HCT116 (cell line): ENCODE data around the gene SEC61A1. TPM values are rescaled to one million over a fixed set of nuclear protein-coding genes. Genes with fewer than 3 reads are reported as not detected.

Experiments
- ATAC-seq: fragments of 200-7000 bp; cut with Tn5 transposase; 2 replicates; pipeline ENCODE4 v1.9.1; 2020; ENCODE audit warnings: mild to moderate bottlenecking, moderate library complexity
- BruUV-seq: library from RNA; stranded (reverse); fragments of 400-500 nt; replicated peaks from 2 replicates; lab custom pipeline; 2021; lab: Mats Ljungman, UMichigan
- CTCF ChIA-PET: fragments of 300-600 bp; sonication (Branson Sonifier 250); formaldehyde crosslinking; loops from one replicate; lab custom pipeline; 2021; ENCODE audit warnings: antibody characterized with exemption; lab: Charles Lee
- POLR2A ChIA-PET: fragments of 300-600, 350-600 bp; sonication (Branson Sonifier 250); formaldehyde crosslinking; loops from one replicate; lab custom pipeline; 2021; ENCODE audit warnings: antibody characterized with exemption; lab: Charles Lee
- RAD21 ChIA-PET, 2 experiments: fragments of 300-600 bp; sonication (Branson Sonifier 250); formaldehyde crosslinking; loops; one replicate each; lab custom pipeline; 2023; ENCODE audit warnings: low total read pairs in 2 of 2; ENCODE audit not compliant: uncharacterized antibody in 2 of 2, unreplicated experiment in 2 of 2, low non-redundant PET in 1 of 2; lab: Charles Lee
- DNase-seq: peaks from one replicate; pipeline ENCODE4 v3.0.0-alpha.2; 2010; ENCODE audit warnings: low read depth, low spot score
- H2AFZ ChIP-seq: fragments of 200-600 bp; shearing (Covaris generic), sonication (generic); 2 replicates; pipeline ENCODE4 v1.6.1; 2017; ENCODE audit warnings: low read depth, mixed run types, mixed read lengths, antibody characterized with exemption, low read length; ENCODE audit not compliant: poor library complexity, severe bottlenecking
- H3K27ac ChIP-seq: 2 replicates; pipeline ENCODE4 v1.5.1; 2012; ENCODE audit warnings: low read depth, low read length
- H3K27me3 ChIP-seq: fragments of 200-600 bp; sonication (generic); 2 replicates; pipeline ENCODE4 v1.6.1; 2016; ENCODE audit warnings: mixed run types, low read length, mixed read lengths; ENCODE audit not compliant: insufficient read depth
- H3K36me3 ChIP-seq, 2 experiments: fragments of 200-500 bp in 1 of 2; fragments of 200-600 bp in 1 of 2; sonication (Bioruptor generic) in 1 of 2; sonication (generic) in 1 of 2; 2 replicates each; pipeline versions ENCODE4 v1.5.1 to v1.6.1; 2014 to 2016; ENCODE audit warnings: low read length in 2 of 2, inconsistent platforms in 1 of 2, mixed read lengths in 1 of 2, mixed run types in 1 of 2; ENCODE audit not compliant: insufficient read depth in 2 of 2, control insufficient read depth in 1 of 2
- H3K4me1 ChIP-seq, 2 experiments: fragments of 200-600 bp in 1 of 2; sonication (generic) in 1 of 2; 2 replicates each; pipeline versions ENCODE4 v1.5.1 to v1.6.1; 2012 to 2017; ENCODE audit warnings: low read length in 2 of 2, inconsistent platforms in 1 of 2, mild to moderate bottlenecking in 1 of 2, mixed read lengths in 1 of 2, mixed run types in 1 of 2, moderate library complexity in 1 of 2; ENCODE audit not compliant: insufficient read depth in 2 of 2, control insufficient read depth in 1 of 2
- H3K4me2 ChIP-seq: fragments of 200-600 bp; sonication (generic); 2 replicates; pipeline ENCODE4 v1.6.1; 2017; ENCODE audit warnings: mixed run types, low read length, mixed read lengths
- H3K4me3 ChIP-seq, 2 experiments: fragments of 200-600 bp in 1 of 2; sonication (generic) in 1 of 2; replicated peaks in 1 of 2; 2 replicates each; pipeline ENCODE4 v1.5.1; 2011 to 2016; ENCODE audit warnings: low read length in 2 of 2, control low read depth in 1 of 2, low read depth in 1 of 2, mild to moderate bottlenecking in 1 of 2, mixed read lengths in 1 of 2, mixed run types in 1 of 2
- H3K79me2 ChIP-seq: fragments of 200-600 bp; sonication (generic); 2 replicates; pipeline ENCODE4 v1.6.1; 2017; ENCODE audit warnings: mild to moderate bottlenecking, mixed run types, low read length, moderate library complexity, mixed read lengths; ENCODE audit not compliant: insufficient read depth
- H3K9ac ChIP-seq: fragments of 200-600 bp; sonication (generic); 2 replicates; pipeline ENCODE4 v1.6.1; 2016; ENCODE audit warnings: low read length, mixed read lengths
- H3K9me2 ChIP-seq: fragments of 200-600 bp; sonication (generic), shearing (Covaris generic); 2 replicates; pipeline ENCODE4 v1.6.1; 2017; ENCODE audit warnings: mixed run types, mild to moderate bottlenecking, moderate library complexity; ENCODE audit not compliant: insufficient read depth
- H3K9me3 ChIP-seq, 2 experiments: fragments of 200-500 bp in 1 of 2; fragments of 200-600 bp in 1 of 2; sonication (Bioruptor generic) in 1 of 2; sonication (generic) in 1 of 2; 2 replicates each; pipeline ENCODE4 v1.6.1; 2014 to 2017; ENCODE audit warnings: low read length in 2 of 2, mixed read lengths in 2 of 2, inconsistent platforms in 1 of 2, low read depth in 1 of 2, mild to moderate bottlenecking in 1 of 2, mixed run types in 1 of 2, moderate library complexity in 1 of 2; ENCODE audit not compliant: control insufficient read depth in 1 of 2, insufficient read depth in 1 of 2
- H4K20me1 ChIP-seq: fragments of 200-600 bp; sonication (generic), shearing (Covaris generic); 2 replicates; pipeline ENCODE4 v1.6.1; 2017; ENCODE audit warnings: mixed run types, mild to moderate bottlenecking, moderate library complexity; ENCODE audit not compliant: insufficient read depth
- CBX3 ChIP-seq: IDR thresholded peaks from 2 replicates; pipeline ENCODE4 v1.6.1; 2012; ENCODE audit warnings: low read depth
- CEBPB ChIP-seq: IDR thresholded peaks from 2 replicates; pipeline ENCODE4 v1.6.1; 2012; ENCODE audit warnings: low read depth
- FOSL1 ChIP-seq: IDR thresholded peaks from 2 replicates; pipeline ENCODE4 v1.6.1; 2012; ENCODE audit warnings: low read depth
- JUND ChIP-seq: IDR thresholded peaks from 2 replicates; pipeline ENCODE4 v1.6.1; 2012
- POLR2AphosphoS5 ChIP-seq: IDR thresholded peaks from 2 replicates; pipeline ENCODE4 v1.6.1; 2011; ENCODE audit warnings: mild to moderate bottlenecking, low read depth, low read length, moderate library complexity
- TCF7L2 ChIP-seq: IDR thresholded peaks from 2 replicates; pipeline ENCODE4 v1.7.0; 2011; ENCODE audit warnings: borderline replicate concordance, inconsistent platforms; ENCODE audit not compliant: insufficient read depth, insufficient read length; ENCODE audit errors: extremely low read depth
- intact Hi-C: fragments of 100-400 bp; cut with micrococcal nuclease; formaldehyde crosslinking; loops from 2 replicates; pipeline ENCODE4 v1.10.0; 2022
- total RNA-seq: library from RNA; stranded (reverse); gene quantifications from one replicate; pipeline ENCODE4 v1.2.1, GENCODE V29; 2021; ENCODE audit not compliant: unreplicated experiment
- TF ChIP-seq, protein P1 (sequence below): IDR thresholded peaks from 2 replicates; pipeline ENCODE4 v1.6.1; 2012
- TF ChIP-seq, protein P2 (sequence below): IDR thresholded peaks from 2 replicates; pipeline ENCODE4 v1.6.1; 2012
- TF ChIP-seq, protein P3 (sequence below): IDR thresholded peaks from 2 replicates; pipeline ENCODE4 v1.6.1; 2011; ENCODE audit warnings: mild to moderate bottlenecking, low read length, moderate library complexity; ENCODE audit not compliant: insufficient replicate concordance; ENCODE audit errors: extremely low read depth
- TF ChIP-seq, protein P4 (sequence below), 3 experiments: fragments of 200-600 bp in 1 of 3; sonication (generic) in 1 of 3; IDR thresholded peaks in 2 of 3; conservative IDR thresholded peaks in 1 of 3; 2 replicates each; pipeline ENCODE4 v1.5.1; 2012 to 2017; ENCODE audit warnings: low read depth in 2 of 3, low read length in 2 of 3, antibody characterized with exemption in 1 of 3, borderline replicate concordance in 1 of 3, control low read depth in 1 of 3, mild to moderate bottlenecking in 1 of 3, mixed read lengths in 1 of 3, mixed run types in 1 of 3, moderate library complexity in 1 of 3; ENCODE audit not compliant: insufficient read depth in 1 of 3

Gene SEC61A1
- total RNA-seq, 1 experiment from 2014 or later: 176 TPM

DNA sequence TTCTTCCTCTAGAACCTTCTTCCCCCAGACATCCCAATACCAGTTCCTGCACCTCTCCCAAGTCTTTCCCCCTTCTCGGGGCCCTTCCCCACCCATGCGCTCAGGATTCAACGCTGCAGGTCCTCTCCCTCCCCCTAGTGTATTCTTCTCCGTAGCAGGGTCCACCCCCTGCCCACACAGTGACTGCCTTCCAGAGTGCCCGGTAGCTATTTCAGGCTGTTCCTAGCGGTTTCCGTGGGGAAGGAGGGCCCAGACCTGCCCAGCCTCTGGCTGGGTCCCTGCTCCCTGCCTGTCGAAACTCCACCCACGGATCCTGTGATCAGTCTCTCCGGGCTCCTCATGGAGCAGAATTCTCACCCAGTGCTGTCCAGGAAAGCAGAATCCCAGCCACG lies 45.2 kb upstream of the SEC61A1 start (continued):
- TF ChIP-seq, protein P1, sequence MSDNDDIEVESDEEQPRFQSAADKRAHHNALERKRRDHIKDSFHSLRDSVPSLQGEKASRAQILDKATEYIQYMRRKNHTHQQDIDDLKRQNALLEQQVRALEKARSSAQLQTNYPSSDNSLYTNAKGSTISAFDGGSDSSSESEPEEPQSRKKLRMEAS: no peak

DNA sequence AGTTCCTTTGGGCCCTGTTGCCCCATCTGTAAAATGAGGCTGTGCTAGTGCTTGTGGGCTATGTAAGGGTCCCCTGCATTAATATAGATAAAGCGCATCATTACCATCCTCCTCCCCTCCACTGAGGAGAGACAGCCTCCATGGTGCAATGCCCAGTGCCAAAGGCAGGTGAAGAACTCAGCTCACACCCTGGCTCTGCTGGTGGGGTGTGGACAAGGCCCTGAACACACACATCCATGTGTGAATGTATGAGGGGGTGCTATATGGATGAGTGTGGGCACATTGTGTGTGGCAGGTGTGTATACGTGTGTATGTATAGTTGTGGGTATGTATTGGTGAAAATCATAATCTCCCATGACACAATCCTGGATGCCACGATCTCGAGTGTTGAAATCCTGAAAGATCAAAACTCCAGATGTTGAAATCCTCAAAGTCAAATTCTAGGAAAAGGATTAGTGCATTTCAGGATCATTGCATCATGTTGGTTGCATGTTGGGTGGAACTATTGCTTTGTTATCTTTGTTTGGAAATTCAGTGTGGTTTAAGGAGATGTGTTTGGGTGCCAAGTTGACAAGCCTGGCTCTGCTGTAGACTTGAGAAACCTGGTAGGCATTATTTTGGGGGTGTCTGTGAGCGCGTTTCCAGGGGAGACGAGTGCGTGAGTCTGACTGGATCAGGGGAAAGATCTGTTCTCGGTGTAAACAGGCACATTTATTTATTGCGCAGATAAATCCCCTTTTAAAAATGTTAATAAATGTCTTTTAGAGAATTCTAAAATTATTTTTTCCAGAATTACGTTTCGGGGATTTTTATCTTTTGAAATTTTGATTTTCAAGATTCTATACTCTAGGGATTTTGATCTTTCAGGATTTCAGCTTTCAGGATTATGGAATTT lies 42.0 kb upstream of the SEC61A1 start:
- POLR2A ChIA-PET: no interaction called here
- Histone ChIP-seq H3K4me2 (no peak overlapping the region), H3K9me3 (no peaks in the 10 kb centered on the region), H3K79me2 (no peaks in the 10 kb centered on the region), H3K4me3 (no peak overlapping the region), H3K27ac (no peak overlapping the region), H3K9ac (no peak overlapping the region), H4K20me1 (no peaks in the 10 kb centered on the region), H3K36me3 (no peaks in the 10 kb centered on the region), H2AFZ (no peak overlapping the region), H3K4me1 (peaks cover 4 to 9% of the 10 kb centered on the region in 2 experiments; a peak in 3 of 4 replicates), H3K9me2 (no peaks in the 10 kb centered on the region), H3K27me3 (no peaks in the 10 kb centered on the region)
- intact Hi-C loops: no loop called here
- RAD21 ChIA-PET: no interaction called here
- DNase-seq (no peak), ATAC-seq (no peak)
- no TSS peak for BruUV-seq
- TF ChIP-seq POLR2AphosphoS5 (no peak), CEBPB (peak; percentile 95)
- TF ChIP-seq, protein P1: peak; percentile 12; the same call in 1 of the 2 replicates
- TF ChIP-seq, protein P2, sequence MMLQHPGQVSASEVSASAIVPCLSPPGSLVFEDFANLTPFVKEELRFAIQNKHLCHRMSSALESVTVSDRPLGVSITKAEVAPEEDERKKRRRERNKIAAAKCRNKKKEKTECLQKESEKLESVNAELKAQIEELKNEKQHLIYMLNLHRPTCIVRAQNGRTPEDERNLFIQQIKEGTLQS: no peak
- CTCF ChIA-PET: no interaction called here

DNA sequence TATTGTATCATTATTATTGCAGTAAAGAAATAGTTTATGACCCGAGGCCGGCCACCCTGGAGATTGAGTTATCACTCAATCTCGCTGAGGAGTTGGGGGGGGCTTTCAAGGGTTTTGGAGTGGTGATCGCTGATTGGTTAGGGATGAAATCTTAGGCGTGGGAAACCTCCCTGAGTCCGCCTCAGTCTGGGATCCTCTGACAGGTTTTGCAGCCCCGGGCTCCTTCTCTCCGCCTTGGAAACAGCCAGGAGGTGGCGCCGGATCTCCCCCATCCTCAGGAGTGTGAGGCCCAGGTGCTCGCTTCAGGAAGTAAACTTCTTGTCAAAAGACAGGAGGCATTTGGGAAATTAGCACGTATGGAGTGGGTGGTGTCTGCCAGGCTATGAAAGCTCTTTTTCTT lies 41.1 kb upstream of the SEC61A1 start:
- H3K9me2 ChIP-seq: no peaks in the 10 kb centered on the region
- H4K20me1 ChIP-seq: no peaks in the 10 kb centered on the region
- peak; percentile 61 for DNase-seq
- peak overlapping the region; percentile 91 for H2AFZ ChIP-seq
- no peaks in the 10 kb centered on the region for H3K9me3 ChIP-seq
- ChIA-PET CTCF (no interaction called here), POLR2A (no interaction called here), RAD21 (no interaction called here)
- intact Hi-C loops: no loop called here
- peaks cover 4 to 9% of the 10 kb centered on the region in 2 experiments; a peak in 3 of 4 replicates for H3K4me1 ChIP-seq
- H3K27ac ChIP-seq: peak overlapping the region; percentile 35; the same call in 1 of the 2 replicates
- H3K36me3 ChIP-seq: no peaks in the 10 kb centered on the region
- no TSS peak for BruUV-seq
- peak; percentile 99 for ATAC-seq
- peak overlapping the region; percentile 43 for H3K4me2 ChIP-seq
- no peaks in the 10 kb centered on the region for H3K27me3 ChIP-seq
- H3K9ac ChIP-seq: no peak overlapping the region
- H3K4me3 ChIP-seq: peak overlapping the region in 1 of 2 experiments; percentile 11; a peak in 1 of 4 replicates
- no peaks in the 10 kb centered on the region for H3K79me2 ChIP-seq
- TF ChIP-seq CEBPB: no peak
- 0 out of 2 replicates have a peak, but pooled peaks have one; percentile 13 for TF ChIP-seq CBX3
- no peak for TF ChIP-seq POLR2AphosphoS5
- TF ChIP-seq, protein P3, sequence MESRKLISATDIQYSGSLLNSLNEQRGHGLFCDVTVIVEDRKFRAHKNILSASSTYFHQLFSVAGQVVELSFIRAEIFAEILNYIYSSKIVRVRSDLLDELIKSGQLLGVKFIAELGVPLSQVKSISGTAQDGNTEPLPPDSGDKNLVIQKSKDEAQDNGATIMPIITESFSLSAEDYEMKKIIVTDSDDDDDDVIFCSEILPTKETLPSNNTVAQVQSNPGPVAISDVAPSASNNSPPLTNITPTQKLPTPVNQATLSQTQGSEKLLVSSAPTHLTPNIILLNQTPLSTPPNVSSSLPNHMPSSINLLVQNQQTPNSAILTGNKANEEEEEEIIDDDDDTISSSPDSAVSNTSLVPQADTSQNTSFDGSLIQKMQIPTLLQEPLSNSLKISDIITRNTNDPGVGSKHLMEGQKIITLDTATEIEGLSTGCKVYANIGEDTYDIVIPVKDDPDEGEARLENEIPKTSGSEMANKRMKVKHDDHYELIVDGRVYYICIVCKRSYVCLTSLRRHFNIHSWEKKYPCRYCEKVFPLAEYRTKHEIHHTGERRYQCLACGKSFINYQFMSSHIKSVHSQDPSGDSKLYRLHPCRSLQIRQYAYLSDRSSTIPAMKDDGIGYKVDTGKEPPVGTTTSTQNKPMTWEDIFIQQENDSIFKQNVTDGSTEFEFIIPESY: no peak
- TF ChIP-seq FOSL1: no peak
- TF ChIP-seq, protein P4, sequence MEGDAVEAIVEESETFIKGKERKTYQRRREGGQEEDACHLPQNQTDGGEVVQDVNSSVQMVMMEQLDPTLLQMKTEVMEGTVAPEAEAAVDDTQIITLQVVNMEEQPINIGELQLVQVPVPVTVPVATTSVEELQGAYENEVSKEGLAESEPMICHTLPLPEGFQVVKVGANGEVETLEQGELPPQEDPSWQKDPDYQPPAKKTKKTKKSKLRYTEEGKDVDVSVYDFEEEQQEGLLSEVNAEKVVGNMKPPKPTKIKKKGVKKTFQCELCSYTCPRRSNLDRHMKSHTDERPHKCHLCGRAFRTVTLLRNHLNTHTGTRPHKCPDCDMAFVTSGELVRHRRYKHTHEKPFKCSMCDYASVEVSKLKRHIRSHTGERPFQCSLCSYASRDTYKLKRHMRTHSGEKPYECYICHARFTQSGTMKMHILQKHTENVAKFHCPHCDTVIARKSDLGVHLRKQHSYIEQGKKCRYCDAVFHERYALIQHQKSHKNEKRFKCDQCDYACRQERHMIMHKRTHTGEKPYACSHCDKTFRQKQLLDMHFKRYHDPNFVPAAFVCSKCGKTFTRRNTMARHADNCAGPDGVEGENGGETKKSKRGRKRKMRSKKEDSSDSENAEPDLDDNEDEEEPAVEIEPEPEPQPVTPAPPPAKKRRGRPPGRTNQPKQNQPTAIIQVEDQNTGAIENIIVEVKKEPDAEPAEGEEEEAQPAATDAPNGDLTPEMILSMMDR (IDR thresholded peaks at IDR 0.05 in 2 of 3, conservative IDR thresholded peaks at IDR 0.05 in 1 of 3; ENCODE audit: borderline replicate concordance in 1 of 3, insufficient read depth in 1 of 3, low read depth in 2 of 3, low read length in 2 of 3): peak; percentile 61 to 68 (median 65); a peak in 5 of 6 replicates
- TF ChIP-seq JUND: no peak
- TF ChIP-seq TCF7L2: no peak
